Type B pancreatic cell (in vitro differentiated cells): ENCODE data around the gene RIMBP2. TPM values are rescaled to one million over a fixed set of nuclear protein-coding genes. Genes with fewer than 3 reads are reported as not detected.
"Not testable (repeated sequence)": the region's sequence is repeated elsewhere in the genome, so short reads cannot be mapped to it uniquely, and the experiment has no call there.

Experiments
- DNase-seq: peaks from one replicate; pipeline ENCODE4 v3.0.0; 2021; ENCODE audit warnings: mixed read lengths; ENCODE audit not compliant: unreplicated experiment; ENCODE audit errors: extremely low spot score
- H3K27ac Mint-ChIP-seq: 2 replicates; pipeline ENCODE4 v1.8.0; 2021; ENCODE audit warnings: mild to moderate bottlenecking, mixed read lengths
- H3K27me3 Mint-ChIP-seq: 2 replicates; pipeline ENCODE4 v1.8.0; 2021; ENCODE audit warnings: mixed read lengths
- H3K36me3 Mint-ChIP-seq: 2 replicates; pipeline ENCODE4 v1.8.0; 2021; ENCODE audit warnings: mixed read lengths
- H3K4me1 Mint-ChIP-seq: one replicate; pipeline ENCODE4 v1.8.0; 2021; ENCODE audit warnings: mixed read lengths; ENCODE audit not compliant: unreplicated experiment
- H3K4me3 Mint-ChIP-seq: 2 replicates; pipeline ENCODE4 v1.8.0; 2021; ENCODE audit warnings: mild to moderate bottlenecking, mixed read lengths
- H3K9me3 Mint-ChIP-seq: 2 replicates; pipeline ENCODE4 v1.8.0; 2021; ENCODE audit warnings: mixed read lengths
- CTCF ChIP-seq: fragments of 200-600 bp; sonication (generic); conservative IDR thresholded peaks from 2 replicates; pipeline ENCODE4 v1.5.0; 2021; ENCODE audit warnings: antibody characterized with exemption, mild to moderate bottlenecking
- total RNA-seq: library from RNA; stranded (reverse); gene quantifications from 2 replicates; pipeline ENCODE4 v1.2.1, GENCODE V29; 2021; ENCODE audit warnings: low replicate concordance

Gene RIMBP2
- total RNA-seq, 1 donor from 2014 or later, result 23.7 TPM

GRCh38 chr12:130696379-130697100, 19.6 kb downstream of the RIMBP2 start:
- Mint-ChIP-seq H3K9me3 (no peaks in the 10 kb centered on the region), H3K27me3 (peaks cover 3% of the 10 kb centered on the region), H3K4me1 (peaks cover 16% of the 10 kb centered on the region), H3K4me3 (no peak overlapping the region), H3K36me3 (peaks cover 4% of the 10 kb centered on the region), H3K27ac (no peak overlapping the region)
- no peak for DNase-seq
- no peak for TF ChIP-seq CTCF

- H3K27ac Mint-ChIP-seq, result no peak overlapping the region
- no peak overlapping the region for H3K4me3 Mint-ChIP-seq
- H3K27me3 Mint-ChIP-seq, result peaks cover 3% of the 10 kb centered on the region
- no peak for TF ChIP-seq CTCF
- DNase-seq, result no peak
- peaks cover 11% of the 10 kb centered on the region for H3K4me1 Mint-ChIP-seq
- H3K9me3 Mint-ChIP-seq, result no peaks in the 10 kb centered on the region
- peaks cover 4% of the 10 kb centered on the region for H3K36me3 Mint-ChIP-seq
These were observed 21.0 kb downstream of the RIMBP2 start for GRCh38 chr12:130695061-130695460.

GRCh38 chr12:130689408-130690405, 26.4 kb downstream of the RIMBP2 start:
- Mint-ChIP-seq H3K4me1 (peaks cover 11% of the 10 kb centered on the region), H3K4me3 (no peak overlapping the region), H3K36me3 (no peaks in the 10 kb centered on the region), H3K9me3 (no peaks in the 10 kb centered on the region), H3K27me3 (no peaks in the 10 kb centered on the region), H3K27ac (no peak overlapping the region)
- TF ChIP-seq CTCF, result no peak
- no peak for DNase-seq

GRCh38 chr12:130688999-130689398, 27.1 kb downstream of the RIMBP2 start:
- not testable (repeated sequence) for H3K27me3 Mint-ChIP-seq, H3K4me3 Mint-ChIP-seq, H3K27ac Mint-ChIP-seq, H3K36me3 Mint-ChIP-seq, DNase-seq, H3K9me3 Mint-ChIP-seq
- peaks cover 11% of the 10 kb centered on the region for H3K4me1 Mint-ChIP-seq

GRCh38 chr12:130687796-130688778, 28.0 kb downstream of the RIMBP2 start:
- H3K4me1 Mint-ChIP-seq, result peaks cover 11% of the 10 kb centered on the region
- no peaks in the 10 kb centered on the region for H3K27me3 Mint-ChIP-seq
- H3K36me3 Mint-ChIP-seq, result no peaks in the 10 kb centered on the region
- no peaks in the 10 kb centered on the region for H3K9me3 Mint-ChIP-seq
- no peak for TF ChIP-seq CTCF
- H3K4me3 Mint-ChIP-seq, result no peak overlapping the region
- no peak overlapping the region for H3K27ac Mint-ChIP-seq
- no peak for DNase-seq
